Natural killer cell (primary cell): ENCODE measurements around the gene LY6G6F. TPM values are rescaled to one million over a fixed set of nuclear protein-coding genes. Genes with fewer than 3 reads are reported as not detected.

Source experiments
- ATAC-seq, 3 donors: fragments of 150-1000 bp in 2 of 3; fragments of 200-7000 bp in 1 of 3; cut with Tn5 transposase; 1 replicate in 1 of 3; 2 replicates in 2 of 3; pipeline ENCODE4 v1.10.0; 2021; ENCODE audit warnings: mild to moderate bottlenecking in 2 of 3, moderate library complexity in 2 of 3
- DNase-seq, 2 donors: peaks; one replicate each; pipeline versions ENCODE4 v3.0.0 to v3.0.0-alpha.2; 2013 to 2021; ENCODE audit warnings: mixed read lengths in 1 of 2
- H3K27ac ChIP-seq: one replicate; pipeline ENCODE4 v1.5.1; 2013; ENCODE audit warnings: mild to moderate bottlenecking, low read length
- H3K27me3 ChIP-seq: one replicate; pipeline ENCODE4 v1.6.1; 2013; ENCODE audit warnings: low read length; ENCODE audit not compliant: control insufficient read depth, insufficient read depth
- H3K36me3 ChIP-seq: one replicate; pipeline ENCODE4 v1.6.1; 2013; ENCODE audit warnings: low read length; ENCODE audit not compliant: control insufficient read depth, insufficient read depth
- H3K4me1 ChIP-seq: one replicate; pipeline ENCODE4 v1.6.1; 2013; ENCODE audit warnings: low read length; ENCODE audit not compliant: control insufficient read depth, insufficient read depth
- H3K4me3 ChIP-seq: one replicate; pipeline ENCODE4 v1.5.1; 2013; ENCODE audit warnings: low read length
- H3K9me3 ChIP-seq: one replicate; pipeline ENCODE4 v1.6.1; 2013; ENCODE audit warnings: low read length; ENCODE audit not compliant: control insufficient read depth, insufficient read depth
- H3K27ac Mint-ChIP-seq, 2 donors: one replicate each; pipeline ENCODE4 v1.8.0; 2022; ENCODE audit warnings: mild to moderate bottlenecking in 2 of 2, mixed read lengths in 2 of 2, moderate library complexity in 1 of 2
- H3K27me3 Mint-ChIP-seq, 2 donors: one replicate each; pipeline ENCODE4 v1.8.0; 2022; ENCODE audit warnings: low read depth in 2 of 2, mixed read lengths in 2 of 2
- H3K36me3 Mint-ChIP-seq: one replicate; pipeline ENCODE4 v1.8.0; 2022; ENCODE audit warnings: mixed read lengths
- H3K4me1 Mint-ChIP-seq, 2 donors: one replicate each; pipeline ENCODE4 v1.8.0; 2022; ENCODE audit warnings: mixed read lengths in 2 of 2
- H3K4me3 Mint-ChIP-seq: one replicate; pipeline ENCODE4 v1.8.0; 2022; ENCODE audit warnings: mild to moderate bottlenecking, moderate library complexity, mixed read lengths
- H3K9me3 Mint-ChIP-seq, 2 donors: one replicate each; pipeline ENCODE4 v1.8.0; 2022; ENCODE audit warnings: mixed read lengths in 2 of 2
- WGBS: methylation state at CpG from one replicate; pipeline ENCODE4 v1.1.7; 2013; ENCODE audit warnings: missing lambda C conversion rate; ENCODE audit not compliant: insufficient coverage; 5-methylcytosine and 5-hydroxymethylcytosine counted together
- intact Hi-C: fragments of 100-400 bp; cut with micrococcal nuclease; formaldehyde crosslinking; loops from one replicate; pipeline ENCODE4 v1.14.2; 2022
- total RNA-seq, 4 donors: library from RNA; stranded (reverse); fragments of 120-200 nt in 1 of 4; gene quantifications; one replicate each; pipeline versions ENCODE4 v1.2.3 to v1.2.4, GENCODE V29; 2013 to 2022
- TF ChIP-seq, protein P1 (sequence below): fragments of 200-600 bp; IDR thresholded peaks from one replicate; pipeline ENCODE4 v1.8.0; 2022; ENCODE audit warnings: antibody characterized with exemption

LY6G6F gene
- total RNA-seq, 3 donors from 2014 or later (not counting 1 experiment from before 2014, with no cell fraction given) = 0.97 to 3.2 (median 1.4) TPM

DNA sequence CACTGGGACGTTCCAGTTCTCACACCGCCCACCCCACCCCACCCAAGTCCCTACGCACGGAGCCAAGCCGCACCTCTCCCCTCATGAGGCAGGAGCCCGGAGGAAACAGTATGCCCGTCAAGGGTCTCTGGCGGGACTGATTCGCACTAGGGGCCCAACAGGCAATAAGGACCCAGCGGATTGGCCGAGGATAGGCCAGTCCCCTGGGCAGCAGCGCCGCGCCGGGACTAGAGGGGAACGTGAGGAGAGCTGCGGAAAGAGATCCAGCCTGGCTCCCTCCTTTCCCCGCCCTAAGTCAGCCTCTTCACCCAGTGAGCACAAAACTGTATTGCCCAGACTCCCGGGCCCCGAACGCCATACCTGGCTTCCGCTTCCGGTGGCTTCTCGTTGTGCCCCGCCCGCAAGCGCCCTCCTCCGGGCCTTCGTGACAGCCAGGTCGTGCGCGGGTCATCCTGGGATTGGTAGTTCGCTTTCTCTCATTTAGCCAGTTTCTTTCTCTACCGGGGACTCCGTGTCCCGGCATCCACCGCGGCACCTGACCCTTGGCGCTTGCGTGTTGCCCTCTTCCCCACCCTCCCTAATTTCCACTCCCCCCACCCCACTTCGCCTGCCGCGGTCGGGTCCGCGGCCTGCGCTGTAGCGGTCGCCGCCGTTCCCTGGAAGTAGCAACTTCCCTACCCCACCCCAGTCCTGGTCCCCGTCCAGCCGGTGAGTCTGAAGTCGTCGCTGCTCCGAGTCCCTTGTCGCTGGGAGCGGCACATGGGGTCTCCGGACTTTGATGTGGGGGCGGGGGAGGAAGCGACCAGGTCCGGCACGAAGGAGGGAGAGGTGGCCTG, 40.9 kb upstream of the LY6G6F start, which contains the start of gene CSNK2B:
Gene CSNK2B (plus strand): TSS at position 580 of the 836 bp plus-strand sequence. CDS start 752 bp downstream, outside the sequence.
- intact Hi-C loops = loop anchor here (1.0 to 10.0 kb wide), 7 partner anchors 13 to 948 kb away; partner anchors contain the start of genes ABHD16A, AGPAT1, BAG6 and DDX39B
- H3K27me3 ChIP-seq = no peaks in the 10 kb centered on the region
- Mint-ChIP-seq H3K27me3 (no peaks in the 10 kb centered on the region), H3K36me3 (no peaks in the 10 kb centered on the region), H3K27ac (peak within 1 kb of the TSS; percentile 97 to 100), H3K4me3 (peak within 1 kb of the TSS; percentile 96), H3K4me1 (peaks cover 32 to 53% of the 10 kb centered on the region in 2 donors), H3K9me3 (no peaks in the 10 kb centered on the region)
- H3K4me3 ChIP-seq = peak within 1 kb of the TSS; percentile 67
- H3K27ac ChIP-seq = peak within 1 kb of the TSS; percentile 92
- H3K9me3 ChIP-seq = no peaks in the 10 kb centered on the region
- WGBS = under 1% methylated on average over 63 of the region's 63 CpGs
- peak; percentile 88 to 97 (median 91) for ATAC-seq
- peak; percentile 95 to 99 for DNase-seq
- peaks cover 49% of the 10 kb centered on the region for H3K36me3 ChIP-seq
- TF ChIP-seq, protein P1, sequence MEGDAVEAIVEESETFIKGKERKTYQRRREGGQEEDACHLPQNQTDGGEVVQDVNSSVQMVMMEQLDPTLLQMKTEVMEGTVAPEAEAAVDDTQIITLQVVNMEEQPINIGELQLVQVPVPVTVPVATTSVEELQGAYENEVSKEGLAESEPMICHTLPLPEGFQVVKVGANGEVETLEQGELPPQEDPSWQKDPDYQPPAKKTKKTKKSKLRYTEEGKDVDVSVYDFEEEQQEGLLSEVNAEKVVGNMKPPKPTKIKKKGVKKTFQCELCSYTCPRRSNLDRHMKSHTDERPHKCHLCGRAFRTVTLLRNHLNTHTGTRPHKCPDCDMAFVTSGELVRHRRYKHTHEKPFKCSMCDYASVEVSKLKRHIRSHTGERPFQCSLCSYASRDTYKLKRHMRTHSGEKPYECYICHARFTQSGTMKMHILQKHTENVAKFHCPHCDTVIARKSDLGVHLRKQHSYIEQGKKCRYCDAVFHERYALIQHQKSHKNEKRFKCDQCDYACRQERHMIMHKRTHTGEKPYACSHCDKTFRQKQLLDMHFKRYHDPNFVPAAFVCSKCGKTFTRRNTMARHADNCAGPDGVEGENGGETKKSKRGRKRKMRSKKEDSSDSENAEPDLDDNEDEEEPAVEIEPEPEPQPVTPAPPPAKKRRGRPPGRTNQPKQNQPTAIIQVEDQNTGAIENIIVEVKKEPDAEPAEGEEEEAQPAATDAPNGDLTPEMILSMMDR = no peak
- peaks cover 43% of the 10 kb centered on the region for H3K4me1 ChIP-seq

DNA sequence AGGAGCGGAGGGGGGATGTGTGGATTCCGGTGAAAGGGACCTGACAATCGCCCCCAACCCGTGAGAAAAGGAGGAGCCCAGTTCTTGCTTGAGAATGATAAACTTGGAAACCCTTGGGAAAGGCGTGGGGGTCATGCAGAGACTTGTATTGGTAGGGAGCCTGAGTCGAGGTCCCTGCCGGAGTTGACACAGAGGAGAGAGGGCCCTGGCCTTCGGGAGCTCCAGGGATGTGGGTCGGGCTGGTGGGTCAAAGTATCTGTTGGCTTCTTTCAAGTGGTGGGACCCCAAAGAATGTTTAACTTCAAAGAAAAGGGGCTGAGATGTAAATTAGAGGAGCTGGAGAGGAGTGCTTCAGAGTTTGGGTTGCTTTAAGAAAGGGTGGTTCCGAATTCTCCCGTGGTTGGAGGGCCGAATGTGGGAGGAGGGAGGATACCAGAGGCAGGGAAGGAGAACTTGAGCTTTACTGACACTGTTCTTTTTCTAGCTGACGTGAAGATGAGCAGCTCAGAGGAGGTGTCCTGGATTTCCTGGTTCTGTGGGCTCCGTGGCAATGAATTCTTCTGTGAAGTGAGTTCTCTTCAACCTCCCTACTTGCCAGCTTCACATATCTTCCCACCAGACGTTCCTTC, 40.2 kb upstream of the LY6G6F start:
- peaks cover 36% of the 10 kb centered on the region for H3K4me1 ChIP-seq
- no peaks in the 10 kb centered on the region for H3K27me3 Mint-ChIP-seq
- H3K4me3 ChIP-seq = peak overlapping the region; percentile 67
- H3K27ac Mint-ChIP-seq = peak overlapping the region; percentile 97 to 100
- TF ChIP-seq, protein P1 = no peak
- no peak for ATAC-seq
- H3K4me3 Mint-ChIP-seq = peak overlapping the region; percentile 96
- DNase-seq = no peak
- H3K36me3 ChIP-seq = peaks cover 56% of the 10 kb centered on the region
- intact Hi-C loops = loop anchor here (5.0 to 10.0 kb wide), 3 partner anchors 124 to 949 kb away; partner anchors contain the start of genes AGPAT1, DDX39B, MDC1 and RNF5
- 11% methylated on average over 15 of the region's 15 CpGs for WGBS
- peak overlapping the region; percentile 78 for H3K27ac ChIP-seq
- no peaks in the 10 kb centered on the region for H3K36me3 Mint-ChIP-seq
- peaks cover 32 to 48% of the 10 kb centered on the region in 2 donors for H3K4me1 Mint-ChIP-seq
- no peaks in the 10 kb centered on the region for H3K27me3 ChIP-seq
- H3K9me3 ChIP-seq = no peaks in the 10 kb centered on the region
- no peaks in the 10 kb centered on the region for H3K9me3 Mint-ChIP-seq

GRCh38 chr6:31669676-31670075, 37.0 kb upstream of the LY6G6F start, which contains the start of gene LY6G5B:
LY6G5B (plus strand) TSS chr6:31669976; CDS start chr6:31670951, 975 bp downstream.
- no peak within 1 kb of the TSS for H3K27ac ChIP-seq
- no peaks in the 10 kb centered on the region for H3K27me3 ChIP-seq
- Mint-ChIP-seq H3K9me3 (no peaks in the 10 kb centered on the region), H3K27ac (no peak within 1 kb of the TSS), H3K36me3 (no peaks in the 10 kb centered on the region), H3K4me1 (peaks cover 16 to 25% of the 10 kb centered on the region in 2 donors), H3K27me3 (no peaks in the 10 kb centered on the region), H3K4me3 (no peak within 1 kb of the TSS)
- H3K36me3 ChIP-seq = peaks cover 56% of the 10 kb centered on the region
- WGBS = 95% methylated on average over 8 of the region's 8 CpGs
- DNase-seq (no peak), ATAC-seq (no peak)
- H3K9me3 ChIP-seq = no peaks in the 10 kb centered on the region
- no peak within 1 kb of the TSS for H3K4me3 ChIP-seq
- intact Hi-C loops = loop anchor here (5.0 to 10.0 kb wide), 3 partner anchors 127 to 952 kb away; partner anchors contain the start of genes AGPAT1, DDX39B, MDC1 and RNF5
- TF ChIP-seq, protein P1 = no peak
- H3K4me1 ChIP-seq = peaks cover 9% of the 10 kb centered on the region
